Skeletal muscle tissue (tissue), 4 donors: ENCODE results near the gene HECTD4. TPM values are rescaled to one million over a fixed set of nuclear protein-coding genes. Genes with fewer than 3 reads are reported as not detected.
A peak's percentile ranks its signal among the peaks of the same experiment; 100 is the strongest.

Experiments
- H3K27ac ChIP-seq: one replicate; pipeline ENCODE4 v1.7.0; 2013; ENCODE audit warnings: mild to moderate bottlenecking, low read depth, low read length, inconsistent platforms
- H3K27me3 ChIP-seq, 3 donors: one replicate each; pipeline ENCODE4 v1.7.0; 2013; ENCODE audit warnings: low read length in 3 of 3; ENCODE audit not compliant: control insufficient read depth in 3 of 3, insufficient read depth in 3 of 3
- H3K36me3 ChIP-seq, 3 donors: one replicate each; pipeline ENCODE4 v1.7.0; 2013; ENCODE audit warnings: low read length in 3 of 3; ENCODE audit not compliant: control insufficient read depth in 3 of 3, insufficient read depth in 3 of 3
- H3K4me1 ChIP-seq, 3 donors: one replicate each; pipeline ENCODE4 v1.7.0; 2013; ENCODE audit warnings: low read length in 3 of 3, mild to moderate bottlenecking in 3 of 3; ENCODE audit not compliant: control insufficient read depth in 3 of 3, insufficient read depth in 3 of 3
- H3K4me3 ChIP-seq, 3 donors: one replicate each; pipeline ENCODE4 v1.7.0; 2013; ENCODE audit warnings: low read length in 3 of 3
- H3K9ac ChIP-seq, 3 donors: one replicate each; pipeline ENCODE4 v1.7.0; 2013; ENCODE audit warnings: low read length in 3 of 3, mild to moderate bottlenecking in 3 of 3, moderate library complexity in 2 of 3, low read depth in 1 of 3
- H3K9me3 ChIP-seq, 3 donors: one replicate each; pipeline ENCODE4 v1.7.0; 2013; ENCODE audit warnings: low read length in 3 of 3; ENCODE audit not compliant: control insufficient read depth in 3 of 3
- total RNA-seq: library from RNA; depleted of rRNA; stranded (reverse); fragments of >200 nt; gene quantifications from one replicate; pipeline ENCODE4 v1.2.3, GENCODE V29; 2014
- donor health status: Osteomylitis.

Gene HECTD4
- total RNA-seq, 1 donor from 2014 or later, result 63.7 TPM

DNA sequence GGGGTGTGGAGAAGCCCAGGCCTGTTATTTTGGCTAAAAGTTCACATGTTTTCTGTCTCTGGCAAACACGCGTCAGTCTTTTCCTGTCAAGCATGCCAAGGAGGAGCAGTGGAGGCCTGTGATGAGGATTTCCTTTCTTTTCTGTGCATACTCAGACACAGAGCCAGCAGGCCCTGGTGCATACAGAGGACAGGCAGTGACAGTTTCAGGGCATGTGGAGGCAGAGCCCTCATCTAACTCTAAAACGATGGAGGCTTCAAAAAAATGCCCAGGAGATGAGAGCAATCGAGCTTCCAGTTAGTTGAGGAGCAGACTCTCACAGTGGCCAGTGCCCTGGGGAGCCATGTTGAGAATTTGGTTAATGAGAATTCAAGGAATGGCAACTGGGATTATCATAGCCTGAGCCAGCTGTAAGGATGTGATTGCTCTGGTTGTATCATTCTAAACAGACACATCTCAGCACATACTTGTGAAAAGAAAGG is 190.3 kb downstream of the HECTD4 start:
- H3K4me3 ChIP-seq, result no peak overlapping the region
- H3K4me1 ChIP-seq, result peaks cover 0 to 3% (median 3%) of the 10 kb centered on the region in 3 donors
- no peak overlapping the region for H3K27ac ChIP-seq
- peaks cover 51 to 64% (median 63%) of the 10 kb centered on the region in 3 donors for H3K36me3 ChIP-seq
- no peaks in the 10 kb centered on the region for H3K27me3 ChIP-seq
- H3K9ac ChIP-seq, result no peak overlapping the region
- H3K9me3 ChIP-seq, result no peaks in the 10 kb centered on the region

- Histone ChIP-seq H3K36me3 (peaks cover 48 to 61% (median 60%) of the 10 kb centered on the region in 3 donors), H3K9me3 (no peaks in the 10 kb centered on the region), H3K4me1 (peaks cover 0 to 3% (median 3%) of the 10 kb centered on the region in 3 donors), H3K27ac (no peak overlapping the region), H3K27me3 (no peaks in the 10 kb centered on the region), H3K4me3 (no peak overlapping the region), H3K9ac (no peak overlapping the region)
Measured at GRCh38 chr12:112191201-112191600, 191.0 kb downstream of the HECTD4 start.

DNA sequence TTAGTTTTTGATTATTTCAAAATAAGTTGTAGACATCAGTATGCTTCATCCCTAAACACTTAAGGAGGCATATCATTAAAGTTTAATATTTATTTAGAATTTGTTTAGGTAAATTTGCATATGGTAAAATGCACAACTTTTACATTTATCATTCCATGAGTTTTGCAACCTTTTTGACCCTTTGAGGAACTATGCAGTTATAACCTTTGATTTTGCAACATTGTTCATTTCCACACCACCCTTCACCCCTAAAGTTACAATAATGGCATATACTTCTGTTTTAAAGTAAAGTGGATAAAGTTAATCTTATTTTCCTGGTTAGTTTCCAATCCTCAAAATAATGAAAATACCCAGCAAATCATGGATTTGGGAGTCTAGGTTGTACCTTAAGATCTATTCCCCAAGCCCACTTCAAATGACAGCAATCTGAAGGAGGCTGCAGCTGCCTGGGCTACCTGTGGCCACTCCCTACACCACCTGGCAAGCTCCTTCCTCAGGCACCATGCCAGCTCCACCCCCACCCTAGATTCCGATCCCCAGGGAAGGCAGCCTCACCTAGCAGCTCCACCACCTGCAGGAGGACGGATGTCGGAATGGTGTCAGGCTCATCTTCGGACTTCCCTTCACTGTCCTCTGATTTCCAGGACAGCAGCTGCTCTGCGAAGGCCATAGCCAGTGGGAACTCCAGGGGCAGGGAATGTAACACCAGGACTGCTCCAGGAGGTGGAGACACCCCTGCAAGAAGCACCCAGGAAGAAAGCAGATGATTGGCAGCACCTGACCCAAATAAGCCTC is 191.8 kb downstream of the HECTD4 start:
- no peaks in the 10 kb centered on the region for H3K9me3 ChIP-seq
- peaks cover 49 to 59% (median 54%) of the 10 kb centered on the region in 3 donors for H3K36me3 ChIP-seq
- peaks cover 0 to 3% (median 3%) of the 10 kb centered on the region in 3 donors for H3K4me1 ChIP-seq
- peak overlapping the region in 1 of 3 donors; percentile 16 for H3K9ac ChIP-seq
- no peak overlapping the region for H3K4me3 ChIP-seq
- H3K27ac ChIP-seq, result no peak overlapping the region
- no peaks in the 10 kb centered on the region for H3K27me3 ChIP-seq

DNA sequence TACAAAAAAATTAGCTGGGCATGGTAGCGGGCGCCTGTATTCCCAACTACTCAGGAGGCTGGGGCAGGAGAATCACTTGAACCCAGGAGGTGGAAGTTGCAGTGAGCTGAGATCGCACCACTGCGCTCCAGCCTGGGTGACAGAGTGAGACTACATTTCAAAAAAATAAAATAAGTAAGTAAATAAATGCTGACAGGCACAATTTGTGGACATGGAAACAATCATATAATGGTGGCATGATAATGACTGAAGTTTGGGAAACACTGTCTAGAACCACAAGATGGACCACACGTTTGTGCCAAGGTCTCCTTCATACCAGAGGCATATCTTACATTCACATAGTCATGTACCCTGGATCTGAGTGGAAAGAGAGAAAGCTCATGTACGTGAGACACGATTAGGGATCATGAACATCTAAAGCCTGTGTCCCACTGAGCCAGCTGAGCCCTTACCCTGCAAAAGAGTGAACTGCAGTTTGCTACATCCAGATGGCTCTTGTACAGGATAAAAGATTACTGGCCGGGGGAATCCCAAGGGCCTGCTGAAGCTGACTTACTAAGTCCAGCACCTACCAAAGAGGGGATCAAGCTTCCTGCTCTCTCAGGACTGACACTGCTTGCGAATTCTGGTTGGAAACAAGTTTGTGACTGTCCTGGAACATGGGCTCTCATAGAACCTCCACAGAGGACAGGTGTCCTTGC is 194.0 kb downstream of the HECTD4 start:
- Histone ChIP-seq H3K9me3 (no peaks in the 10 kb centered on the region), H3K4me3 (no peak overlapping the region), H3K27ac (no peak overlapping the region), H3K9ac (no peak overlapping the region), H3K27me3 (no peaks in the 10 kb centered on the region), H3K36me3 (peaks cover 51 to 60% (median 58%) of the 10 kb centered on the region in 3 donors), H3K4me1 (peaks cover 3 to 6% (median 6%) of the 10 kb centered on the region in 3 donors)

DNA sequence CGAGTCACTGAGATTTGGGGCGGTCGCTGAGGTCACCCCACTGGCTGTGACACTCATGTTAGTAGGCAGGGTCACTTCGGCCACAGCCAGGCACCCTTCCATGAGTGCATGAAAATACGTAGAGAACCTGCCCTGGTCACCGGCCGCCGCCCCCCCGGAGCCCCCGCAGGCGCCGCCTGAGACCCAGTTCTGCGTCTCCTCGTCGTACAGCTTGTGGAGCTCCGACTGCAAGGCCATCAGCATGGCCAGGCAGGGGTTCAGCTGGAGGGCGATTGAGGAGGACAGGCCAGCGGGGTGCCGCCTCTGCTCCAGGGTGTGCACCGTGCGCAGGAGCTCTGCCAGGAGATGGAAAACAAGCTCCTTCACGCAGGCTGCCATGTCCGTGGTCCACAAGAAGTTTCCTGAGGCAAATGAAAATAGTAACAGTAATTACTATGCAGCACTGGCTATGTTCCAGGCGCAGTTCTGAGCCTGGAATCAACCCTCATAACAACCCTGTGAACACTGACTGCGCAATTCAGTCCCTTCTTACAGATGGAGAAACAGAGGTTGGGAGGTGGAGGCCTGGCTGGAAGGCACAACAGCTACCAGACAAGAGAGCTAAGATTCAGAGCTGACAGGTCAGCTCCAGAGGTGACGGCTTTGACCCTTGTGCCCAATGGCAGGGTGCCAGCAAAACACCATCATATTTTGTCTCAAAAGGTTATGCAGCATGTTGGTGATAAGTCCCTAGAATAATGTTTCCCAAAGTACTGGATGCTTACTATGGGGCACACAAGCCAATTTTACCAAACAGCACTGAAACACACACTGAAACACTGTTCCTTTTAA is 196.9 kb downstream of the HECTD4 start:
- Histone ChIP-seq H3K4me1 (peaks cover 0 to 14% (median 8%) of the 10 kb centered on the region in 3 donors), H3K9ac (no peak overlapping the region), H3K4me3 (no peak overlapping the region), H3K27ac (no peak overlapping the region), H3K27me3 (no peaks in the 10 kb centered on the region), H3K36me3 (peaks cover 29 to 39% (median 38%) of the 10 kb centered on the region in 3 donors), H3K9me3 (no peaks in the 10 kb centered on the region)

DNA sequence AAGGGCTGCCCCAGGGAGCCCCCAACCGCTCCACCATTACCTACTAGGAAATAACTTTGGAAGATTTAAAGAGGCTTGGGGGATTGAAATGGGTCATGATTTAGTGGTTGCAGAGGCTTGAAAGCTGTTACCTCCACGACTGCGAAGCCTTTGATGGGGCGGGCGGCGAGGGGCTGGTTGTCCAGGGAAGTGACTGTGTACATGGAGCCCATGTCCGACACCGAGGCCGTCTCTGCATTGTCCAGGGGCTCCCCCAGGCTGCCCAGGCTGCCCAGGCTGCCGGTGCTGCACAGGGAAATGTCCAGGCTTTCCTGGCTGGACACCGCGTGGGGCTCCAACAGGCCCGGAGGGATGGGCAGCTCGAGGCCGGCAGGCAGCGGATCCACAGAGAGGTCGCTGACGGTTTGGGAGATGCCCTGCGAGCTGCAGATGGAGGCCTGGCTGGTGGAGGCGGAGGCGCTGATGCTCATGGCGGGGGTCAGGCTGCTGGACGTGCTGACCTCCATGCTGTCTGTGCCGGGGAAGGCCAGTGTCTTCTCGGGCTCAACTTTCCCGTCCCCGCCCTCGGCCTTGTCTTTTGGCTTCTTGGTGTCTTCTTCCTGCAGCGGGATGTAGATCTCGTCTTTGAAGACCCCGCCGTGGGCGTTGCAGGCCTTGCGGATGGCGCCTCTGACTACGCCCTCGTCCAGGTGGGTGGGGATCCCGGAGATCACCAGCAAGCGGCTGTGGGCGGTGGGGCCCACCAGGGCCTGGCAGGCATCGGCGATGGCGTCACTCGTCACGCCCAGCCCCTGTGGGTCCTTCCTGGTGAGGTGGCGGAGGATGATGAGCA is 198.0 kb downstream of the HECTD4 start:
- no peaks in the 10 kb centered on the region for H3K27me3 ChIP-seq
- H3K36me3 ChIP-seq, result peaks cover 32 to 44% (median 42%) of the 10 kb centered on the region in 3 donors
- H3K27ac ChIP-seq, result peak overlapping the region; percentile 54
- peaks cover 0 to 14% (median 8%) of the 10 kb centered on the region in 3 donors for H3K4me1 ChIP-seq
- H3K9ac ChIP-seq, result no peak overlapping the region
- no peak overlapping the region for H3K4me3 ChIP-seq
- no peaks in the 10 kb centered on the region for H3K9me3 ChIP-seq

GRCh38 chr12:112183141-112184021 is 198.8 kb downstream of the HECTD4 start:
- no peak overlapping the region for H3K4me3 ChIP-seq
- H3K9me3 ChIP-seq, result no peaks in the 10 kb centered on the region
- peaks cover 37 to 46% (median 44%) of the 10 kb centered on the region in 3 donors for H3K36me3 ChIP-seq
- H3K27ac ChIP-seq, result peak overlapping the region; percentile 54
- H3K9ac ChIP-seq, result peak overlapping the region in 2 of 3 donors; percentile 3 to 23
- no peaks in the 10 kb centered on the region for H3K27me3 ChIP-seq
- H3K4me1 ChIP-seq, result peaks cover 0 to 14% (median 8%) of the 10 kb centered on the region in 3 donors

DNA sequence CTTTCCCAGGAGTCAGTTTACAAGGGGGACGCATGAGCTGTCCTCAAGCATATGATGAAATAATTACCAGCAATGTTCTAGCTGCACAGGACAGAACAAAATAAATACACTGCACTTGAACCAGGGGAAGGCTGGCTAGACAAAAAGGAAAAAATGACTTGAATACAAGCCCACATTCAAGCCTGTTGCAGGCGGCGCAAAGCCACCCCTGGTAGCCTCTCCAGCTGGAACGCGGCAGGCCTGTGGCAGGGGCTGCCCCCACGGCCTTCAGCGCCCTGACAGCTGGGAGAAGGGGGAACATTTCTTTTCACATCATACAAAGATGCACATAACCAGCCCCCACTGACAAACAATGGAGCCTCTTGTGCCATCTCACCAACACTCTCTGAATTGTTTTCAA is 199.7 kb downstream of the HECTD4 start:
- peak overlapping the region in 1 of 3 donors; percentile 40 for H3K9ac ChIP-seq
- H3K27ac ChIP-seq, result no peak overlapping the region
- H3K27me3 ChIP-seq, result no peaks in the 10 kb centered on the region
- no peaks in the 10 kb centered on the region for H3K9me3 ChIP-seq
- peaks cover 0 to 14% (median 8%) of the 10 kb centered on the region in 3 donors for H3K4me1 ChIP-seq
- H3K36me3 ChIP-seq, result peaks cover 38 to 50% (median 49%) of the 10 kb centered on the region in 3 donors
- no peak overlapping the region for H3K4me3 ChIP-seq
